Measurements from ENCODE around the gene RAD51.
A peak's percentile ranks its signal among the peaks of the same experiment; 100 is the strongest.
"Not testable (repeated sequence)": the region's sequence is repeated elsewhere in the genome, so short reads cannot be mapped to it uniquely, and the experiment has no call there.

RAD51 gene

DNA sequence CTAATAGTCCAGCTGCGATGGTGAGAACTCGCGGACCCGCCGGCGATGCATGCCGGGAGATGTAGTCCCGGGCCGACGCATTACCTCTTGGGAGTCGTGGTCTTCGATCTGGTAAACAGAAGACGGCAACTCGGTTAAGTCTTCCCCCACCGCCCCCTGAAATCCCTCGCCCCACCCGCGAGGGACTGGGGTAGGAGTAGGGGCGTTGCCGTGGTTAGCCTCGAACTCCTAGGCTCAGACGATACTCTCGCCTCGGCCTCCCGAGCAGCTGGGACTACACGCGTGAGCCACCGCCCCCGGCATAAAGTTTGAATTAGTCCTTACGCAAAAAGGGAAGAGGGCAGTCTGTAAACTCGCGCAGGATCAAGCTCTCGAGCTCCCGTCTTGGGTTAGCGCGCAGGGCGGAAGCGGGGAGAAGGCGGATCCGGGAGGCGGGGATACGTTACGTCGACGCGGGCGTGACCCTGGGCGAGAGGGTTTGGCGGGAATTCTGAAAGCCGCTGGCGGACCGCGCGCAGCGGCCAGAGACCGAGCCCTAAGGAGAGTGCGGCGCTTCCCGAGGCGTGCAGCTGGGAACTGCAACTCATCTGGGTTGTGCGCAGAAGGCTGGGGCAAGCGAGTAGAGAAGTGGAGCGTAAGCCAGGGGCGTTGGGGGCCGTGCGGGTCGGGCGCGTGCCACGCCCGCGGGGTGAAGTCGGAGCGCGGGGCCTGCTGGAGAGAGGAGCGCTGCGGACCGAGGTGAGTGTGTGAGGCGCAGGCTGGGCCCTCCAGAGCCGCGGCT is at the start of gene RAD51:
Gene RAD51 (plus strand): TSS at position 487 of the 781 bp plus-strand sequence. CDS start 3,585 bp downstream, outside the sequence.
- peak; percentile 79 to 84 for DNase-seq (ENCODE audit: low read depth in 2 of 2)

DNA sequence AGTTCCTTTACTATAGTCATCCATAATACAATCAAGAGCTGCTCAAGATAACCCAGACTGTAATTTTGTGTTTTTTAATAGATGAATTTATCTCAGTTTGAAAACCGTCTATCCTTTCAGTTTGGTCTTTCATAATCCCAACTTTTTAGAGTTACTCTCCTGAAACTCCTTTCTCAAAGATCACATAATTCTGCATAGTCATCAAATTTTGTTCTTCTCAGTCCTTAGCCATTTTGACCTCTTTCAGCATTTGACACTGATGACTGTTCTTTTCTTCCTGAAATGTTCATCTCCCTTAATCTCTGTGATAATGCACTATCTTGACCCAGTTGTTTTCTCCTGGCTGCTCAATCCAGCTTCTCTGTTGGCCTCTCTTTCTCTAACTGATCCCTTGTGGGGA is 47.5 kb upstream of the RAD51 start:
- DNase-seq (ENCODE audit: low read depth in 2 of 2), result no peak

DNA sequence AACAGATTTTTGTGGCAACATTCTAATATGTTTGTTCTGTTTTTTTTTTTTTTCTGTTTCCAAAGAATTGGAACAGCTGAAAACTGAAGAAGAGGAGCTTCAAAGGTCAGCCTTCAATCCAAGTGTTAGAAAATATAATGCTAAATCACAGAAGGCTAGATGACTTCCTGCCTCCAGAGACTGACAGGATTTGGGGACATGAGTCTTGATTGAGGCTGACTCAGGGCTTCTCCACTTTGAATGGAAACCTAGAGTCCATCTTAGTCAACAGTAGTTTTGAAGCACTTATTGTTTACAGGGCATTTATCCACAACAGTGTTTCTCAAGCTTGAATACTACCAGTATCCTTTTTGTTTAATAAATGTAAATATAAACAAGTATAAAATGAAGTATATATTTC is 44.5 kb upstream of the RAD51 start:
- no peak for DNase-seq (ENCODE audit: low read depth in 2 of 2)

DNA sequence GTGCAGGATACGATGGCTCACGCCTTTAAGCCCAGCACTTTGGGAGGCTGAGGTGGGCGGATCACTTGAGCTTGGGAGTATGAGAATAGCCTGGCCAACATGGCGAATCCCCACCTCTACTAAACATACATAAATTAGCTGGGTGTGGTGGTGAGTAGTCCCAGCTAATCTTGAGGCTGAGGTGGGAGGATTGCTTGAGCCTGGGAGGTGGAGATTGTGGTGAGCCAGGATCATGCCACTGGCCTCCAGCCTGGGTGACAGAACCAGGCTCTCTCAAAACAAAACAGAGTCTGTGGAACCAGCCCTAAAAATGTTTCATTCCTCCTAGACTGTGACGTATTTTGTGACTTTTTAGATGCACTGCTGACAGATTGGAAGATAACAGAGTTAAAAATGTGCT is 34.3 kb upstream of the RAD51 start:
- DNase-seq (ENCODE audit: low read depth in 2 of 2), result no peak

DNA sequence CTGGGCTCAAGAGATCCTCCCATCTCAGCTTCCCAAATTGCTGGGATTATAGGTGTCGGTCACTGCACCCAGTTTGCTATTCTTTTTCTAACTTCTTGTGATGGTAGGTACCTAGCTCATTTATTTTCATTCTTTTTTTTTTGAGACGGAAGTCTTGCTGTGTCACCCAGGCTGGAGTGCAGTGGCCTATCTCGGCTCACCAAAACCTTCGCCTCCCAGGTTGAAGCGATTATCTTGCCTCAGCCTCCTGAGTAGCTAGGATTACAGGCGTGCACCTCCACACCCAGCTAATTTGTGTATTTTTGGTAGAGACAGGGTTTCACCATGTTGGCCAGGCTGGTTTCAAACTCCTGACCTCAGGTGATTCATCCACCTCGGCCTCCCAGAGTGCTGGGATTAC is 30.1 kb upstream of the RAD51 start:
- no peak for DNase-seq (ENCODE audit: low read depth in 2 of 2)

DNA sequence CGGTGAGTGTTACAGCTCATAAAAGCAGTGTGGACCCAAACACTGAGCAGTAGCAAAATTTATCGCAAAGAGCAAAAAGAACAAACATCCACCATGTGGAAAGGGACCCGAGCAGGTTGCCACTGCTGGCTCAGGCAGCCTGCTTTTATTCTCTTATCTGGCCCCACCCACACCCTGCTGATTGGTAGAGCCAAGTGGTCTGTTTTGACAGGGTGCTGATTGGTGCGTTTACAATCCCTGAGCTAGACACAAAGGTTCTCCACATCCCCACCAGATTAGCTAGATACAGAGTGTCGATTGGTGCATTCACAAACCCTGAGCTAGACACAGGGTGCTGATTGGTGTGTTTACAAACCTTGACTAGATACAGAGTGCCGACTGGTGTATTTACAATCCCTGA is 18.7 kb upstream of the RAD51 start:
- not testable (repeated sequence) for DNase-seq (ENCODE audit: low read depth in 2 of 2)

DNA sequence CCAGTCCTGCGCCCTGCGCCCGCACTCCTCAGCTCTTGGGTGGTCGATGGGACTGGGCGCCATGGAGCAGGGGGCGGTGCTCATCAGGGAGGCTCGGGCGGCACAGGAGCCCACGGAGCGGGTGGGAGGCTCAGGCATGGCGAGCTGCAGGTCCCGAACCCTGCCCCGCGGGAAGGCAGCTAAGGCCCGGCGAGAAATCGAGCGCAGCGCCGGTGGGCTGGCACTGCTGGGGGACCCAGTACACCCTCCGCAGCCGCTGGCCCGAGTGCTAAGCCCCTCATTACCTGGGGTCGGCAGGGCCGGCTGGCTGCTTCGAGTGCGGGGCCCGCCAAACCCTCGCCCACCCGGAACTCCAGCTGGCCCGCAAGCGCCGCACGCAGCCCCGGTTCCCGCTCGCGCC is 18.1 kb upstream of the RAD51 start:
- not testable (repeated sequence) for DNase-seq (ENCODE audit: low read depth in 2 of 2)

DNA sequence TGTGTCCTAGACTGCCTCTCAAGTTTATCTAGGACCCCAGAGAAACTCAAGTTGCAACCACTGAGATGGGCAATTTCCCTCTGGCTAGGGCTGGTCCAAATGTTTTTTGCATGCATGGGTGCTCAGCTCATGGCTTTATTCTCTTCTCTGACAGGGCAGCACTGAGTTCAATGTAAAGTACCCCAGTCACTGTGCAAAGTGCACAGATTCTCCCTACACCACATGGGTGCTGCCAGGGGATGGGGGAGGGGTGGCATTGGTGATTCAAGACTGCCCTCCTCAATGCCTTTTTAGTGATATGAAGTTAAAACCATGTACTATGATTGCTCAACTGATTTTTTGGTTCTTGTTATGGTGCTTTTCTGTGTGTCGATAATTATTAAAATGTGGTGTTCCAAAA is 14.8 kb upstream of the RAD51 start:
- DNase-seq (ENCODE audit: low read depth in 2 of 2), result no peak

DNA sequence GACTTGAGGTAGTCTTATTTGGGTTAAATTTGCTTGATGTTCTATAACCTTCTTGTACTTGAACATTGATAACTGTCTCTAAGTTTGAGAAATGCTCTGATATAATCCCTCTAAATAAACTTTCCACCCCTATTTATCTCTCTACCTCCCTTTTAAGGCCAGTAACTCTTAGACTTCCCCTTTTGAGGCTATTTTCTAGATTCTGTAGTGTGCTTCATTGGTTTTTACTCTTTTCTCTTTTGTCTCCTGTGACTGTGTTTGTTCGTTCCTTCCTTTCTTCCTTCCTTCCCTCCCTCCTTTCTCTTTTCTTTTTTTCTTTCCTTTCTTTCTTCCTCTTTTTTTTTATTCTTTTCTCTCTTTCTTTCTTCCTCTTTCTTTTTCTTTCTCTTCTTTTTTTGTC is 14.0 kb upstream of the RAD51 start:
- not testable (repeated sequence) for DNase-seq (ENCODE audit: low read depth in 2 of 2)

DNA sequence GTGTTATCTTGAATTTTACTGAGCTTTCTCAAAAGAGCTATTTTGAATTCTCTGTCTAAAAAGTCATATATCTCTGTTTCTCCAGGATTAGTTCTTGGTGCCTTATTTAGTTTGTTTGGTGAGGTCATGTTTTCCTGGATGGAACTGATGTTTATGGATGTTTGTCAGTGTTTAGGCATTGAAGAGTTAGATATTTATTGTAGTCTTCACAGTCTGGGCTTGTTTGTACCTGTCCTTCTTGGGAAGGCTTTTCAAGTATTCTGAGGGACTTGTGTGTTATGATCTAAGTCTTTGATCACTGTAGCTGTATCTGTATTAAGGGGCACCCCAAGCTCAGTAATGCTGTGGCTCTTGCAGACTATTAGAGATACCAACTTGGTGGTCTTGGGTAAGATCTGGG is 10.6 kb upstream of the RAD51 start:
- no peak for DNase-seq (ENCODE audit: low read depth in 2 of 2)

DNA sequence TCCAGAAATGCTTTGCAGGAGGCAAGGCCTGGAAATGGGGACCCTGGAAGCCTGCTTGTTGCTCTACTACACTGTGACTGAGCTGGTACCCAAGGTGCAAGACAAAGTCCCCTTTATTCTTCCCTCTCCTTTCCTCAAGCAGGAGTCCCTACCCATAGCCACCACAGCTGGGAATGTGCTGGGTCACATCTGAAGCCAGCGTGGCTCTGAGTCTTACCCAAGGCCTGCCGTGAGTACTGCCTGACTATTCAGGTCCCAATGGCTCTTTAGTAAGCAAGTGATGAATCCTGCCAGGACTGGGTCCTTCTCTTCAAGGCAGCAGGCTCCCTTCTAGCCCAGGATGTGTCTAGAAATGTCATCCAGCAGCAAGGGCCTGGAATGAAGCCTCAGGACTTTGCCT is 9.6 kb upstream of the RAD51 start:
- DNase-seq (ENCODE audit: low read depth in 2 of 2), result no peak

DNA sequence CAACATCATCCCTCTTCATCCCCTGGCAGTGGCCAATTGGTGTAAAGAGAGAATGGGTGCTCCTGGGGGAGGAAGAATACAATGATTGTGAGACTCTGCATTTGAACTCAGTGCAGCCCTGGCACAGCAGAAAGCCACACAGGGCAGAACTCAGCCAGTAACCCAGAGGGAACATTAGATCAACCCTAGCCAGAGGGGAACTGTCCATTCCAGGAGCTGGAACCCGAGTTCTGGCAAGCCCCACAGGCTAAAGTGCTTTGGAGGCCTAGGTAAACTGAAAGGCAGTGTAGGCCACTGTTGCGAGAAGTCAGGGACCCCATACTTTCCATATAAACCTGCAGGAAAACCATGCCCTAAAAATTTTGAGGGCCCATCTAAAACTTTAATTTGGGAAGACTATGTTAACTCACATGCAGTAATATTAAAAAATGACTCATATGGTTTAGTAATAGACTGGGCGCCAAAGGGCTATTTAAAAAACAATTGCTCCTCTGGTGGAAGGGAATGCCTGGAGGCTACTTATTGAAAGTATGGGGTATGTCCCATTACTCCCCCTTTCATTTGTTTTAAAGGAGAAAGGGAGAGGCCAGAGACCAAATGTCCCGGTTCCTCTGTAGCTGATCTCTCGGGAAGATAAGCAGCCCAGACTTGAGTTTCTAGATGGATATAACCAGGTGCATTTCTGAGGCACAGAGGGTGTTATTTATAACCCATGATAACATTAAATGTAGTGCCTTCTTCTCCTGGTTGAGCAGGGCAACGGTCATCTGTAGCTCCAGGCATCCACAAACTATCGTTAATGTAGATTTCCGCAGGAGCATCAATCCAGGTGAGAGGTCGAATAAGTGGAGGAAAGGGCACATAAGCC is 5.8 kb upstream of the RAD51 start:
- DNase-seq (ENCODE audit: low read depth in 2 of 2), result no peak

DNA sequence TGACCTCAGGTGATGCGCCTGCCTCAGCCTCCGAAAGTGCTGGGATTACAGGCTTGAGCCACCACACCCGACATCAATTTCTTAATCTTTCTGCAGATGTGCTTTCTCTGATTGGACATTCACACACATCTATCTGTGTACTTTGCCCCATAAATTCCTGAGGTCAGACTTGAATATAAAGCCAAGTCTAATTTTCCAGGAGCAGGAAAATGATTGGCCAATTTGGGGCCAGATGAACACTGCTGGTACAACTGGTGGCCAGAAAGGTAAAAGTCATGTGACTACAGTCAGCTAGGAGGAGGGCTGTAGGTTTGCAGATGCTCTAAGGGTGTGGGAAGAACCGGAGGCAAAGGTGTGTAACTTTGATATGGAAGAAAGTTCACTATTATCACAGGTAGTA is 3.2 kb upstream of the RAD51 start:
- DNase-seq (ENCODE audit: low read depth in 2 of 2), result no peak

DNA sequence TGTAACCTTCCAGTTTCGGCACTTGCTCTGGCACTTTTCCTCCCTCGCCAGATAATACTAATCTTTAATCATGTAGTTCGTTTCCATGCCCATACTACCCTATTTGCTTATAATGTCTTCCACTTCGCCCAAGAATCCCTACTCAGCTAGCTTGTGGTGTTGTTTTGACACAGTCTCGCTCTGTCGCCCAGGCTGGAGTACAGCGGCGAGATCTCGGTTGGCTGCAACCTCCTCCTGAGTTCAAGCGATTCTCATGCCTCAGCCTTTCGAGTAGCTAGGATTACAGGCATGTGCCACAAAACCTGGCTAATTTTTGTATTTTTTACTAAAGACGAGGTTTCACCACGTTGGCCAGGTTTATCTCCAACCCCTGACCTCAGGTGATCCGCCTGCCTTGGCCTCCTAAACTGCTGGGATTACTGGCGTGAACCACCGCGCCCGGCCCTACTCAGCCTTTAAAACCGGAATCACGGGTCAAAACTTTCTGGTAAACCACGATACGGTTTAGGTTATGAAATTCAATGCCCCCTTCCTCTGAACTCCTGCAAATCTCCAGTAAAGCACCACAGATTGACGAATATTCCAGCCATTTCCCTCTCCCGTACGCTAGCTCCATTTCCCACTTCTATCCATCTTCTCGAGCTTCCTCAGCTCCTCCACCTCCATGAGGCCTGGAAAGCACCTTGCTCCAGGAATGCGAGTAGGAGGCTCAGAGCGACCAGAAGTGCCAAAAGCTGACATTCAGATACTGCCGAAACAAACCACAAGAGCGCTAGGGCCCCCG is 878 bp upstream of the RAD51 start:
- DNase-seq (ENCODE audit: low read depth in 2 of 2), result no peak

DNA sequence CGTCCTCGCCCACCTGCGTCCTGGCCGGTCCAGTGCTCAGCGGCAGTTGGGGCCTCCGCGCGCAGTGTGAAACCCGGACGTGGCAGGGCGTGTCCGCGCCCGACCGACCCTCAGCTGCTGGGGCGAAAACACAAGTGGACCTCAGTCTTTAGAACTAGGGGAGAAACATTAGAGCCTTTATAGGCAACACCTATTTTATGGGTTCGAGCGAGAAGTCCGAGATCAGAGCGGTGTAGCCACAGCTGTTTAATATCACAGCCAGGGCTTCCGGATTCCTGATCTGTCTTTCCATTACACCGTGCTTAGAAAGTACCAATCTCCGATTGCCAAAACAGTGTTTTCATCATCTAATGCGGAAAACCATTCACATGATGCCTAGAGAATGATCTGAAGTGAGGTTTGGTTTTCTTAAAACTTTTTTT is 506 bp downstream of the RAD51 start:
- no peak for DNase-seq (ENCODE audit: low read depth in 2 of 2)

DNA sequence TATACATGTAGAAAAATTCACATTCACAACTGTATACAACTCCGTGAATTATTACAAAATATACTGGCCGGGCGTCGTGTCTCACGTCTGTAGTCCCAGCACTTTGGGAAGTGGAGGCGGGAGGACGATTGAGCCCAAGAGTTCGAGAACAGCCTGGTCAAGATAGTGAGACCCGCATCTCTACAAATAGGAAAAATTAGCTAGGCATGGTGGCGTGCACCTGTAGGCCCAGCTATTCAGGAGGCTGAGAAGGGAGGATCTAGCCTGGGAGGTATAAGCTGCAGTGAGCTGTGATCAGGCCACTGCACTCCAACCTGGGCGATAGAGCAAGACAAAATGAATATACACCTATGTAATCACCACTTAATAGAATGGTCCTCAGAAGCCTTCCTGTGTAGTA is 1.3 kb downstream of the RAD51 start:
- DNase-seq (ENCODE audit: low read depth in 2 of 2), result no peak

DNA sequence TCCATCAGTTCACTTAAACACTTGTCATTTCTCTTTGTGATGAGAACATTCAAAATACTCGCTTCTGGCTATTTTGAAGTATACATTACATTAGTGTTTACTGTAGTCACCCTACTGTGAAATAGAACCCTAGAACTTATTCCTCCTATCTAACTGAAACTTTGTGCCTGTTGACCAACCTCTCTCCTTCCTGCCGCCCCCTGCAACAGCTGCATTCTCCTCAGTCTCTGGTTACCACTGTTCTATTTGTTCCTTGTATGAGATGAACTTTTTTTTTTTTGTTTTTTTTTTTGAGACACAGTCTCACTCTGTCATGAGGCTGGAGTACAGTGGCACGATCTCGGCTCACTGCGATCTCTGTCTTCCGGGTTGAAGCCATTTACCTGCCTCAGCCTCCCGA is 2.9 kb downstream of the RAD51 start:
- DNase-seq (ENCODE audit: low read depth in 2 of 2), result no peak

DNA sequence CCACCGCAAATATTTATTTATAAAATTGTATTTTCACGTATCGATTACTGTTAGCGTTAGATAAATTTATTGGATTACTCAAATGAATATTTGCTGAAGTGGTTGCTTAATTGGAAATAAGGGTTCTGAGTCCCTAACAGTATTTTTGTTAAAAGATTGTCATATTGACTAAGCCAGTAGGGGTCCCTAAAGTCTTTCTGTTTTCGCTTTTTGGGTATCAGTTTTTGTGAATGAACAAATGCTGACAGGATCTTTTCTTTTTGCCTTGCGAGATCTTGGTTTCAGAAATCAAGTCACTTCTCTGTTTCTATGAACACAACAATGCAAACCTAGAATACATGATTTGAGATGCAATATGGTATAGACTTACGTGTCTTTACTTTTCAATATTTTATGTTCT is 7.1 kb downstream of the RAD51 start:
- no peak for DNase-seq (ENCODE audit: low read depth in 2 of 2)

DNA sequence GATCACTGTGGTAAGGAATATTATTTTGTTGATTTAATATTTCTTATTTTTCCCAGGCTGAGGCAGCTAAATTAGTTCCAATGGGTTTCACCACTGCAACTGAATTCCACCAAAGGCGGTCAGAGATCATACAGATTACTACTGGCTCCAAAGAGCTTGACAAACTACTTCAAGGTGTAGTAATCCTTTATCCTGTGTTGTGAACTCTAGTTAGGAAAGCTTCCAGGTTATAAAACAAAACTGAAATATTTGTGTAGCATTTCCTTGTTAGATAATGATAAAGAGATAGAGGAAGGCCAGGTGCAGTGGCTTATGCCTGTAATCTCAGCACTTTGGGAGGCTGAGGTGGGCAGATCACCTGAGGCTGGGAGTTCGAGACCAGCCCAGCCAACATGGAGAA is 11.1 kb downstream of the RAD51 start:
- DNase-seq (ENCODE audit: low read depth in 2 of 2), result no peak

DNA sequence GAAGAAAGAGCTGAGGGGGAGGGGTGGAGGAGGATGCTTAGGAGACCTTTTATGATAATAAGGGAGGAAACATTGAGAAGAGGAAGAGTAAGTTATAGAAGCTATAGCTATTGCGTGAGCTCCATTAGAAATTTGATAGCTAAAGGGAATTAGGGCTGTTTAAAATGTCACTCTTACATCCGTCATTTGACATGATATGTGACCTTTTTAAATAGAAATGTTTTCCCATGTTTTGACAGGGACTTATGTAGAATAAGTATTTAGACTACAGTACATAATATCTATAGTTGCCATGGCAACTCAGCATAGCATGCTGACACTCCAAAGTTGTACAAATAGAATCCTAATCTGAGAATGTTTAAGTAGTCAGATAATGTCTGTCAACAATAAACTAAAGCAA is 19.2 kb downstream of the RAD51 start:
- DNase-seq (ENCODE audit: low read depth in 2 of 2), result no peak

DNA sequence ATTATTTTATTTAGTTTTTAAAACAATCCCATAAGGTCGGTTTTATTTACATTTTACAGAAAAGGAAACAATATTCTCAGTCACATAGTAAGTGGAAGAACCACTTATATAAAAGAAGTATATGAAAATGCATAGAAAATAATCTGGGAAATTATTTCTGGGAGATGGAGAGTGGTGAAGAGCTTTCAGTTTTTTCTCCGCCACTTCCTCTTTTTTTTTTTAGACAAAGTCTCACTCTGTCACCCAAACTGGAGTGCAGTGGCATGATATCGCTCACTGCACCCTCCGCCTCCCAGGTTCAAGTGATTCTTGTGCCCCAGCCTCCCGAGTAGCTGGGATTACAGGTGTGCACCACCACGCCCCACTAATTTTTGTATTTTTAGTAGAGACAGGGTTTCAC is 21.2 kb downstream of the RAD51 start:
- DNase-seq (ENCODE audit: low read depth in 2 of 2), result no peak

DNA sequence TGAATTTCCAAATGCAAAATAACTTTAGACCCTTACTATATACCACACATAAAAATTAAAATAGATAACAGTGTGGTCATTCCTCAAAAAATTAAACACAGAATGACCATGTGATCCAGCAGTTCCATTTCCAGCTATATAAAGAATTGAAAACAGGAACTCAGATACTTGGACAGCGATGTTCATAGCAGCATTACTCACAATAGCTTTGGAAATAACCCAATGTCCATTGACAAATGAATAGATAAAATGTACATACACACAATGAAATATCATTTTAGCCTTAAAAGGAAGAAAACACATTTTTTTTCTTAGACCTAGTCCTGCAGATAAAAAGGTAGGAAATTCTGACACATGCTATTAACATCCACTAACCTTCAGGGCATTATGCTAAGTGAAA is 26.7 kb downstream of the RAD51 start:
- no peak for DNase-seq (ENCODE audit: low read depth in 2 of 2)

Measured in fibroblast of skin of left biceps (primary cell).